Activated CD4-positive, alpha-beta T cell treated with anti-CD3 and anti-CD28 coated beads, Interleukin-2, Interleukin-6, amounts not matched to agents 100 ng/mL and 50 ng/mL, durations not matched to agents 16 hours and 8 hours (primary cell): ENCODE data around the gene PIEZO2.

Experiments used
- DNase-seq: peaks from one replicate; pipeline ENCODE4 v3.0.0-alpha.2; 2020

The PIEZO2 gene

GRCh38 chr18:10718809-10719208 lies 430.6 kb downstream of the PIEZO2 start:
- no peak for DNase-seq

- DNase-seq: no peak
Measured at GRCh38 chr18:10715791-10716190, 433.6 kb downstream of the PIEZO2 start.

- DNase-seq: no peak
Measured at GRCh38 chr18:10713409-10713808, 436.0 kb downstream of the PIEZO2 start.

DNA sequence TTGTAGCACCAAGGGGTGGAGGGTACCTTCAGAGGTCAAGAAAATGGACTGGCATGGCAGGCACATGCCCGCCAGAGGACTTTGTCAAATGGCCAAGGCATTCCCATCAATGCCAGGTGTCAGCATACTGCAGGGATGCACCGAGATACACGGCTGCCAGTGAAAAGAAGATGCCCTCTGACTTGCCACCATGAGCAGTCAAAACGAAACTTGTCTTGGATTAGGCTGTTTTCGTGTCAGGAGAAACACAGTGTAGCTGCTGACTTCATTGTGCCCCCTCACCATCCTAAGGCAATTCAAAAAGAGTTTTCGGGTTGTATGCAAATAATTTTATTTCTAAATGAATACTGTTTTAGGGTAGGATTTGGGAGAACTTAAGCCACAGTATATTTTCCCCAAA lies 442.1 kb downstream of the PIEZO2 start:
- DNase-seq: no peak

GRCh38 chr18:10705786-10706185 lies 443.6 kb downstream of the PIEZO2 start:
- DNase-seq: no peak

- DNase-seq: no peak
Measured at GRCh38 chr18:10705291-10705690, 444.1 kb downstream of the PIEZO2 start.

- no peak for DNase-seq
Measured at GRCh38 chr18:10702206-10702605, 447.2 kb downstream of the PIEZO2 start.

DNA sequence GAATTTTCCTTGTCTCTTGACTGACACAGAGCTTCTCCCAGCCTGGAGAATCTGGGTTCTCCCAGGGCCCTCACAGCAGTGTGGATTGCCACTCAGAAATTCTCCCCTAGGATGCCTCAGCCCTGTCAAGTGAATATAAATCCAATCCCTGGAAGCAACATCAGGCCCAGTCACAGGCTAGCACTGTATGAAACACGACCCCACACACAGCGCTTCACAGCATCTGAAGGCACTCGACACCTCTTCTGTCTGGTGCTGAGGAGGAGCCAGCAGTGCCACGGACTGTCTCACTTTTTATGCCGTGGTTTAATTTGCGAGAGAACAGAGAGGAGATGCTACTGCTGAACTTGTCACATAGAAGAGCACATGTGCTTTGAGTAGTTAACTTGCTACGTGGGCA lies 459.0 kb downstream of the PIEZO2 start:
- no peak for DNase-seq

DNA sequence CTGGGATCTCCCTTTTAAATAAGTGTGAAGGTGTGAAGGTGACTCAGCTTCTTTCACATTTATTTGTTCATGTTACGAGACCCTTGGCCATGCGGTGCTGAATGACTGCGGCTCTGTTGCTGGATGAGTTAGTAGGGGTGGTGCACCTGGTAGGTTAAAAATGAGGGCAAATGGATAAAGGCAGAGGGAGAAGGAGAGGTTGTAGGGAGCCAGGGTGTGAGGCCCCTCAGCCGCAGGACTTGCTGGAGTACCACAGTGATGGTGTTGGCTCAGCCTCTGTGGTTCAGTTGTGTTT lies 459.4 kb downstream of the PIEZO2 start:
- no peak for DNase-seq

DNA sequence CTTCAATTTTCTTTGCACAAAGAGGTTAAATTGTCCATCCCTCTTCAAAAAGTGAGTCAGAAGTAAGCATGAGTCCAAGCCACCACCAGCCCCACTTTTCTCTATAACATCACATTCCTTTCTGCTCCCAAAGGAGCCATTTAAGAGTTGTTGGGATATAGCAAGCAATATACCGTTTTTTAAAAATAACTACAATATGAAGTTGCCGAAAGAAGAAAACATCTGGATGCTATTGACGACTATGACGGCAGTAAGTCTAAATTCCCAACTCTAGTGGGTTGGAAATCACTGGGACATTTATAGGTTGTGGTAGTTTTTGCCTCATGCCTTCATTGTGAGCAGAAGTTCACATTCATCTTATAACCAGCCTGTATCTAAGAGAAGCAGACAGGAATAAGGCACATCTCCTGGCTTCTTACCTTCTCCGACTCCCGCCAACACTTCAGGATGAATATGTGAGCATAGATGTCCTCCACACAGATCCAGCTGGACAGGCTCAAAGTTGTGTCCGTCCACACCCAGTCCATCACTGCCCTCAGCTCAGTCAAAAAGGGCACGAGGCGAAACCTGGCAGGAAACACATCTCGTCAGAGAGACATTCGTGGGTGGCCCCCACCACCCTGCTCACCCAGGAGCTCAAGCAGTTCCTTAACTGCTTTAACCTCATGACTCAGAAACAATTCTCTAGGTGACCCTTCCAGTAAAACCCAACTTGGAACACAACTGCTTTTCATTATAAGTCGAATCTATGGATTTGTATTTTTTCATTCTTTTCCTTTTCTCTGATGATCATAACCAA lies 459.9 kb downstream of the PIEZO2 start:
- no peak for DNase-seq

- no peak for DNase-seq
Measured at GRCh38 chr18:10688766-10689165, 460.6 kb downstream of the PIEZO2 start.

GRCh38 chr18:10687161-10687925 lies 462.0 kb downstream of the PIEZO2 start:
- DNase-seq: no peak

- no peak for DNase-seq
Measured at GRCh38 chr18:10686308-10686707, 463.1 kb downstream of the PIEZO2 start.

DNA sequence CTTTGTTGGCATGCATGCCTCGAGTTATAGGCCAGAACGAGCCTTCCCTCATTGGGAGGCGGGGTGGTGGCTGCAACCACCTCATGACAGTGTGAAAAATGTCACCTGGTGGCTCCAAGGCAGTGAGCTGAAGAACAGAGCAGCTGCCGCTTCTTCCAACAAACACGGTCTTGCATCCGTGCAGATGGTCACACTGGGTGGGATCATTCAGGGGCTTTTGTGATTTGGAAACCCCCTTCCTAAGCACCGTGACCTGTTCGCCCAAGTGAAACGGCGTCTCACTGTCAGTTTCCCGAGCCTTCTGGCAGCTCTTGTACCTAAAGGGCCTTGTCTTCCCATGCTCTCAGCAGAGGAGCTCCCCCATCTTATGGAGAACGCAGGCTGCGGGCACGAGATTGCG lies 463.9 kb downstream of the PIEZO2 start:
- DNase-seq: no peak

DNA sequence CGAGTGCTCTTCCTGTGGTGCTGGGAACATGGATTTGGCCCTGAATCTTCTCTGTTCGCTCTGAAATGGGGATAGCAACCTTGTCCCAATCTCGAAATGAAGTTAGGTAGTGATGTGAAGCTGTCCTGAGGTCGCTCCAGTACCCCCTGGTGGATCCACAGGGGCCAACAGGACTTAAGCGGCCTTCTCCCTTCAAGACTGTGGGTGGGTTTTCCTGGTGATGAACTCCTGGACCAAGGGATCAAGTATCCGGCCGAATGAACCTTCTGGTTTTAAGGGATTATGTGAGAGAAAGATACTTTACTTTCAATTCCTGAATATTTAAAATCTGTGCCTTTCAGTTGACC lies 467.0 kb downstream of the PIEZO2 start:
- DNase-seq: no peak

- DNase-seq: no peak
Measured at GRCh38 chr18:10681581-10682367, 467.6 kb downstream of the PIEZO2 start.

GRCh38 chr18:10680271-10680596 lies 469.1 kb downstream of the PIEZO2 start:
- DNase-seq: no peak

- DNase-seq: no peak
Measured at GRCh38 chr18:10679557-10680270, 469.7 kb downstream of the PIEZO2 start.

DNA sequence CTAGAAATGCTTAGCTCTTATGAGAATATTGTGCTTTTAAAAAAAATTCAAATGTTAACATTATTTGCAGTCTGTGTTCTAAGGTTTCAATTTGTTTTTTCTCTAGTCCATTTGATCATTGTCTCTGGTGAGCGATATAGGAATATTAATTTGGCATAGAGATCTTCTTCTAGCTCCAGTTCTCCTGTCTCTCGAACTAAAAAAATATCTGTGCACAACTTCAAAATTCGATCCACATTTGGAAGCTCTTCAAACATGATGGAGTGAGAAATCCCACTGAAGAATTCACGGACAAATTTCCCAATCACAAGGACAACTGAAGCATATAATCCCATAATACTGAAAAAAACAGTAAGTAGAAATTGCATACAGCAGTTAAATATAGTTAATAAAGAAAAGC lies 477.9 kb downstream of the PIEZO2 start:
- no peak for DNase-seq

DNA sequence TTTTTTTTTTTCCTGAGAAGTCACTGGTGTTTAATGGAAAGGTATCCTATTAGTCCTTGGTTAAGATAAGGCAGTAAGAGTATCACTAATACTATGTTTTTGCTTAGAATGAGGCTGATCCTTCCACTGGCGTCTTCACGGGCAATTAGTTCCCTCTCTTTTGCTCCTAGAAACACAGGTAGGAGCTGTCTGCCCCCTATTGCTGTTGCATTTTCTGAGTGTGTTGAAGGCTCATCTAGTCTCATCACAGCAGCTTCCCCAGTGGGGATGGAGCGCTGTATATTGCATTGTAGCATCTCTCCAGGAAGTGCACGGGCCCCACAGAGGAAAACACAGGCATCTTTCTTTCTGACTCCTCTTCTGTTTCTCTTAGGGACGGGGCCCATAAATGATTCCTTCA lies 478.5 kb downstream of the PIEZO2 start:
- DNase-seq: no peak

DNA sequence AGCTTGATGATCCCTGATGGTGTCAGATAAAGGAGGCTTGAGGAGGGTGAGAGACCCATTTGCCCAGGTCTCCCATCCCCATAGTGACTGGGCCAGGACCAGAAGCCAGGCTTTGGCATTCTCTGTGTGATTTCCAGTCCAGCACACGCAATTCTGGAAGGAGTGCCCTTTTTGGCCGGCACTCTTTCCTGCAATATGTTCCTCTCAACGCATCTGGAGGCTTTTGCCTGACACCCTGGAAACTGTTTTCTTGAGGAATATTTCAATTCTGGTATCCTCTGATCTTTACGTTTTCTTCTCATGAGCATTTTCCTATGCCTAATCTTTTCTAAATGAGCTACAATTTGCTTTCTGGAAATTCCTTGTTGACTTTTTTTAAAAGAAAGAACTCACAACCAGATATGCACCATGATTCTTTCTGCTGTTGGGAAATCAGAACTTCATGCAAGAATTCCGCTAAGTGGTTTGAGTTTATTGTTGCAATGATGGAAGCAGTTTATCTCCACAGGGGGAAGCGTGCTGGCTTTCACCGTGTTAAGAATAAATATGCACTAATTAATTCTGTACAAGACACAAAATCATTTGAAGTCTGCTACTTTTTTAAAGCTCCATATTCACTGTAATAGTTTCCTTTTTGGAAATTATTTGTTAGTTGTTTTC lies 479.8 kb downstream of the PIEZO2 start:
- no peak for DNase-seq

DNA sequence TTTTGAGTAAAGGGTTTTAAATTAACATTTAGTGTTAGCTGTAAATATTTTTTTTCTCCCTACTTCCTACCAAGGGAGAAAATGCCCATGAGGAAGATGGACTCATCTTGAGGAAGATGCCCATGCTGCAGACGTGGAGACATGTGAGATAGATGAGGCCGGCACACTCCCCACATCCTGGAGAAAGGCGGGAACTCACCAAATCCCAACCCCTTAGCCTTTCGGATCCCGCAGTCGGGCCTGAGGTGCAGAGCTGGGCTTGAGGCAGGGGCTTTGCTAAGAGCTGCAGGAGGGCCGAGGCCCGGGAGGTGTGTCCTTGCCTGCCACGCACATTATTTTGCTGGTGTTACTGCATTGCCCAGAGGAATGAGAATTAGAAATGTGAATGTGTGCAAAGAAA lies 485.6 kb downstream of the PIEZO2 start:
- DNase-seq: no peak

DNA sequence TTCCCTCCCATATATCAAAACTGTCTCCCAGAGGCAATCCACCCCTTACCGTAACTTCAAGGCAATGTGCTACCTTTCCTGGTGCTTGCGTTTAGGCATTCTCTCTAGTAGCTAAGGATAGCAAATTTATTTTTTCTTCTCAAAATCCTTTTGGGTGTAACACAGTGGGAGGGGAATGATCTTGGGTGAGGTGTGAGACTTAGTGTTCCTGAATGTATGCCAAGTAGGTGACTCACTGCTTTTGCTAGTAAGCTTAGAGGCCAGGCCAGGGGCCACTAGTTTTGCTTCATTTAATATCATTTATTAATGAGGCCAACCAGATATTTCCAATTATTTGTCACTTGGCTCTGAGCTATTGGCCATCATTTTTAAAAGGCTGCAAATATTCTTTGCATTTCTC lies 488.1 kb downstream of the PIEZO2 start:
- no peak for DNase-seq
